Activated naive CD4-positive, alpha-beta T cell treated with anti-CD3 and anti-CD28 coated beads, Interleukin-2, amount 50 U/mL, for 72 hours (primary cell): Measurements from ENCODE around the gene LSM14A. TPM values are rescaled to one million over a fixed set of nuclear protein-coding genes. Genes with fewer than 3 reads are reported as not detected.
"Not testable (repeated sequence)": the region's sequence is repeated elsewhere in the genome, so short reads cannot be mapped to it uniquely, and the experiment has no call there.

Experiments used
- ATAC-seq, 2 donors: fragments of 150-1000 bp; cut with Tn5 transposase; 2 replicates each; pipeline ENCODE4 v1.10.0; 2021; ENCODE audit warnings: mild to moderate bottlenecking in 2 of 2, moderate library complexity in 2 of 2
- DNase-seq, 2 donors: peaks; one replicate each; pipeline ENCODE4 v3.0.0; 2021 to 2022; ENCODE audit warnings: low spot score in 2 of 2
- H3K27ac Mint-ChIP-seq, 2 donors: one replicate each; pipeline ENCODE4 v1.8.0; 2022; ENCODE audit warnings: mild to moderate bottlenecking in 2 of 2, mixed read lengths in 2 of 2
- H3K36me3 Mint-ChIP-seq, 2 donors: one replicate each; pipeline ENCODE4 v1.8.0; 2022; ENCODE audit warnings: mixed read lengths in 2 of 2
- H3K9me3 Mint-ChIP-seq, 2 donors: one replicate each; pipeline ENCODE4 v1.8.0; 2022; ENCODE audit warnings: mixed read lengths in 2 of 2
- total RNA-seq, 2 donors: library from RNA; stranded (reverse); gene quantifications; one replicate each; pipeline ENCODE4 v1.2.3, GENCODE V29; 2022

LSM14A gene
- total RNA-seq, 2 donors from 2014 or later, result 77.3 to 101 TPM

GRCh38 chr19:34209726-34210125 lies 37.4 kb downstream of the LSM14A start:
- H3K36me3 Mint-ChIP-seq, result peaks cover 0 to 11% of the 10 kb centered on the region in 2 donors
- ATAC-seq, result no peak
- H3K9me3 Mint-ChIP-seq, result no peaks in the 10 kb centered on the region
- no peak overlapping the region for H3K27ac Mint-ChIP-seq
- DNase-seq, result no peak

- no peak for ATAC-seq
- H3K36me3 Mint-ChIP-seq, result peaks cover 0 to 4% of the 10 kb centered on the region in 2 donors
- H3K9me3 Mint-ChIP-seq, result no peaks in the 10 kb centered on the region
- no peak for DNase-seq
- no peak overlapping the region for H3K27ac Mint-ChIP-seq
Measured at GRCh38 chr19:34213283-34213682, 41.0 kb downstream of the LSM14A start.

- Mint-ChIP-seq H3K27ac (peak overlapping the region in 1 of 2 donors; percentile 29), H3K9me3 (no peaks in the 10 kb centered on the region), H3K36me3 (no peaks in the 10 kb centered on the region)
- DNase-seq, result no peak
- ATAC-seq, result no peak
Measured at GRCh38 chr19:34214040-34214439, 41.7 kb downstream of the LSM14A start.

- H3K9me3 Mint-ChIP-seq, result no peaks in the 10 kb centered on the region
- H3K36me3 Mint-ChIP-seq, result no peaks in the 10 kb centered on the region
- ATAC-seq (no peak), DNase-seq (no peak)
- H3K27ac Mint-ChIP-seq, result peak overlapping the region in 1 of 2 donors; percentile 9
Measured at GRCh38 chr19:34215006-34215665, 42.8 kb downstream of the LSM14A start.

- DNase-seq, result no peak
- Mint-ChIP-seq H3K27ac (peak overlapping the region in 1 of 2 donors; percentile 9), H3K9me3 (no peaks in the 10 kb centered on the region), H3K36me3 (peaks cover 0 to 5% of the 10 kb centered on the region in 2 donors)
- no peak for ATAC-seq
Measured at GRCh38 chr19:34215666-34216038, 43.3 kb downstream of the LSM14A start.

GRCh38 chr19:34216745-34217219 lies 44.5 kb downstream of the LSM14A start:
- peaks cover 0 to 14% of the 10 kb centered on the region in 2 donors for H3K36me3 Mint-ChIP-seq
- not testable (repeated sequence) for H3K9me3 Mint-ChIP-seq, ATAC-seq, DNase-seq, H3K27ac Mint-ChIP-seq

GRCh38 chr19:34217952-34218817 lies 45.9 kb downstream of the LSM14A start:
- DNase-seq, result peak; percentile 64 to 66
- peak; percentile 92 to 95 for ATAC-seq
- Mint-ChIP-seq H3K36me3 (peaks cover 3 to 19% of the 10 kb centered on the region in 2 donors), H3K9me3 (no peaks in the 10 kb centered on the region), H3K27ac (peak overlapping the region; percentile 53 to 90)

GRCh38 chr19:34218818-34219164 lies 46.5 kb downstream of the LSM14A start:
- DNase-seq (no peak), ATAC-seq (no peak)
- peak overlapping the region; percentile 53 to 90 for H3K27ac Mint-ChIP-seq
- H3K36me3 Mint-ChIP-seq, result peaks cover 8 to 25% of the 10 kb centered on the region in 2 donors
- no peaks in the 10 kb centered on the region for H3K9me3 Mint-ChIP-seq

GRCh38 chr19:34220472-34221063 lies 48.3 kb downstream of the LSM14A start:
- H3K36me3 Mint-ChIP-seq, result peaks cover 15 to 34% of the 10 kb centered on the region in 2 donors
- DNase-seq (peak in 1 of 2 donors; percentile 72), ATAC-seq (no peak)
- no peak overlapping the region for H3K27ac Mint-ChIP-seq
- no peaks in the 10 kb centered on the region for H3K9me3 Mint-ChIP-seq

GRCh38 chr19:34222386-34222785 lies 50.1 kb downstream of the LSM14A start:
- ATAC-seq, result no peak
- DNase-seq, result no peak
- Mint-ChIP-seq H3K9me3 (no peaks in the 10 kb centered on the region), H3K36me3 (peaks cover 20 to 41% of the 10 kb centered on the region in 2 donors), H3K27ac (peak overlapping the region in 1 of 2 donors; percentile 45)

GRCh38 chr19:34224996-34225658 lies 52.8 kb downstream of the LSM14A start:
- no peaks in the 10 kb centered on the region for H3K9me3 Mint-ChIP-seq
- H3K27ac Mint-ChIP-seq, result peak overlapping the region; percentile 10 to 76
- ATAC-seq, result peak; percentile 33 to 48
- no peak for DNase-seq
- peaks cover 26 to 58% of the 10 kb centered on the region in 2 donors for H3K36me3 Mint-ChIP-seq

GRCh38 chr19:34225659-34226015 lies 53.3 kb downstream of the LSM14A start:
- Mint-ChIP-seq H3K27ac (peak overlapping the region; percentile 32 to 76), H3K36me3 (peaks cover 26 to 54% of the 10 kb centered on the region in 2 donors), H3K9me3 (no peaks in the 10 kb centered on the region)
- ATAC-seq, result no peak
- no peak for DNase-seq

- H3K27ac Mint-ChIP-seq, result peak overlapping the region; percentile 66 to 76
Measured at GRCh38 chr19:34226036-34226435, 53.7 kb downstream of the LSM14A start.

GRCh38 chr19:34228347-34228746 lies 56.0 kb downstream of the LSM14A start:
- no peaks in the 10 kb centered on the region for H3K9me3 Mint-ChIP-seq
- no peak for DNase-seq
- no peak for ATAC-seq
- H3K27ac Mint-ChIP-seq, result no peak overlapping the region
- peaks cover 21 to 38% of the 10 kb centered on the region in 2 donors for H3K36me3 Mint-ChIP-seq

More at GRCh38 chr19:34226036-34226435, 53.7 kb downstream of the LSM14A start:
- H3K36me3 Mint-ChIP-seq, result peaks cover 26 to 52% of the 10 kb centered on the region in 2 donors
- ATAC-seq (peak; percentile 70 to 81), DNase-seq (peak in 1 of 2 donors; percentile 10)
- no peaks in the 10 kb centered on the region for H3K9me3 Mint-ChIP-seq

- no peaks in the 10 kb centered on the region for H3K9me3 Mint-ChIP-seq
- ATAC-seq, result no peak
- no peak for DNase-seq
- H3K27ac Mint-ChIP-seq, result no peak overlapping the region
- peaks cover 18 to 34% of the 10 kb centered on the region in 2 donors for H3K36me3 Mint-ChIP-seq
Measured at GRCh38 chr19:34228762-34229161, 56.5 kb downstream of the LSM14A start.

- H3K27ac Mint-ChIP-seq, result peak overlapping the region; percentile 16 to 90
Measured at GRCh38 chr19:34229721-34230120, 57.4 kb downstream of the LSM14A start.

More at GRCh38 chr19:34229721-34230120, 57.4 kb downstream of the LSM14A start:
- ATAC-seq, result peak in 1 of 2 donors; percentile 38
- DNase-seq, result no peak
- Mint-ChIP-seq H3K36me3 (peaks cover 16 to 30% of the 10 kb centered on the region in 2 donors), H3K9me3 (no peaks in the 10 kb centered on the region)
